Activated naive CD4-positive, alpha-beta T cell treated with anti-CD3 and anti-CD28 coated beads for 36 hours (primary cell): ENCODE data around the gene RAB27A. TPM values are rescaled to one million over a fixed set of nuclear protein-coding genes. Genes with fewer than 3 reads are reported as not detected.

ENCODE experiments used
- CTCF ChIA-PET: fragments of 350-600 bp; sonication (Branson Sonifier 250); formaldehyde crosslinking; loops from one replicate; lab custom pipeline; 2021; ENCODE audit warnings: antibody characterized with exemption; lab: Charles Lee
- DNase-seq: peaks from one replicate; pipeline ENCODE4 v3.0.0-alpha.2; 2020
- H3K27ac Mint-ChIP-seq: one replicate; pipeline ENCODE4 v1.8.0; 2021; ENCODE audit warnings: mild to moderate bottlenecking, mixed read lengths
- H3K27me3 Mint-ChIP-seq: one replicate; pipeline ENCODE4 v1.8.0; 2021; ENCODE audit warnings: low read depth, mixed read lengths
- H3K36me3 Mint-ChIP-seq: one replicate; pipeline ENCODE4 v1.8.0; 2021; ENCODE audit warnings: low read depth, mixed read lengths
- H3K4me1 Mint-ChIP-seq: one replicate; pipeline ENCODE4 v1.8.0; 2021; ENCODE audit warnings: low read depth, mixed read lengths
- H3K4me3 Mint-ChIP-seq: one replicate; pipeline ENCODE4 v1.8.0; 2021; ENCODE audit warnings: mild to moderate bottlenecking, moderate library complexity, mixed read lengths
- H3K9me3 Mint-ChIP-seq: one replicate; pipeline ENCODE4 v1.8.0; 2021; ENCODE audit warnings: mixed read lengths
- intact Hi-C: fragments of 100-400 bp; cut with micrococcal nuclease; formaldehyde crosslinking; loops from one replicate; pipeline ENCODE4 v1.15.1; 2023
- total RNA-seq, 2 experiments: library from RNA; stranded (reverse); gene quantifications; one replicate each; pipeline ENCODE4 v1.2.3, GENCODE V29; 2021

Gene RAB27A
- total RNA-seq, 2 experiments from 2014 or later: 119 to 124 TPM

DNA sequence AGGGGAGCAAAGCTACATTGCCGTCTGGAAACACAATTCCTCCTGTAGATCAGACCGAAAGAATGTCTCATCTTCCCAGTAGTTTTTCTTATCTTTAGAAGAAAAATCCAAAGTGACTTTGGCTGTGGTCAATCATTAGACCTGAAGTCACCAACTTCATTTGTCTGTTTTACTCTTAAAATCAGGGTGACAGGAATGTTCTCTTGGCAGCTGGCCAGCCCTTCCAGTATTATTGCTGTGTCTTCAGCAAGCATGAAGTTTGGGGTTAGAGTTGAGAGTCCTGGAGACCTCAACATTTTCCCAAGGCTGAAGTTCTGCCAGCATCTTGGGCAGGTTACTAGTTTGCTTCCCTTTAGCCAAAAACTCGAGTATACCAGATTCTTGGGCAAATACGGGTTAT lies 125.3 kb downstream of the RAB27A start:
- Mint-ChIP-seq H3K27ac (no peak overlapping the region), H3K9me3 (no peaks in the 10 kb centered on the region), H3K4me1 (no peaks in the 10 kb centered on the region), H3K27me3 (no peaks in the 10 kb centered on the region), H3K4me3 (no peak overlapping the region), H3K36me3 (no peaks in the 10 kb centered on the region)
- intact Hi-C loops: no loop called here
- CTCF ChIA-PET: no interaction called here
- no peak for DNase-seq

Other genes starting within 250 kb of the RAB27A start
- 100 to 1,000 TPM; 201 to 209 TPM for gene RSL24D1, start 92.9 kb downstream of the RAB27A start, total RNA-seq
- 1 to 10 TPM; 7.3 to 9.2 TPM for gene PIGBOS1, start 29.3 kb upstream of the RAB27A start, total RNA-seq
- 10 to 100 TPM; 13.3 to 13.8 TPM for gene PIGB, start 29.4 kb upstream of the RAB27A start, total RNA-seq
- gene CCPG1, start 118.5 kb upstream of the RAB27A start, total RNA-seq: 10 to 100 TPM in 1 of 2 experiments, 1 to 10 TPM in 1; 9.8 to 11.6 TPM
- under 1 TPM; 0.38 to 0.44 TPM for gene PIERCE2, start 118.7 kb upstream of the RAB27A start, total RNA-seq
- under 1 TPM; 0.30 to 0.69 TPM for gene DNAAF4, start 218.4 kb upstream of the RAB27A start, total RNA-seq